HL-60/S4 treated with retinoic acid at 250 ng/mL for 4 days and 3 days (cell line): Measurements from ENCODE around the gene SPPL3.
"Not testable (repeated sequence)": the region's sequence is repeated elsewhere in the genome, so short reads cannot be mapped to it uniquely, and the experiment has no call there.

ENCODE experiments used
- in situ Hi-C: fragments of 300-500 bp; cut with MboI; formaldehyde crosslinking; loops from 2 replicates; pipeline ENCODE4 v1.7.0; 2022; ENCODE audit warnings: low sequenced_read_pairs

The SPPL3 gene

GRCh38 chr12:120754792-120755191 is 149.4 kb downstream of the SPPL3 start:
- in situ Hi-C loops = no loop called here

- in situ Hi-C loops = no loop called here
Measured at GRCh38 chr12:120751389-120751788, 152.8 kb downstream of the SPPL3 start.

GRCh38 chr12:120750806-120751205 is 153.4 kb downstream of the SPPL3 start:
- in situ Hi-C loops = no loop called here

- in situ Hi-C loops = no loop called here
Measured at GRCh38 chr12:120749256-120749655, 154.9 kb downstream of the SPPL3 start.

- in situ Hi-C loops = no loop called here
Measured at GRCh38 chr12:120748242-120748641, 155.9 kb downstream of the SPPL3 start.

GRCh38 chr12:120744922-120745493 is 159.2 kb downstream of the SPPL3 start:
- in situ Hi-C loops = no loop called here

- in situ Hi-C loops = no loop called here
Measured at GRCh38 chr12:120741476-120742421, 162.4 kb downstream of the SPPL3 start.

GRCh38 chr12:120740871-120741270 is 163.3 kb downstream of the SPPL3 start:
- in situ Hi-C loops = no loop called here

- in situ Hi-C loops = no loop called here
Measured at GRCh38 chr12:120739821-120740613, 164.1 kb downstream of the SPPL3 start.

- in situ Hi-C loops = no loop called here
Measured at GRCh38 chr12:120739031-120739762, 165.0 kb downstream of the SPPL3 start.

GRCh38 chr12:120738252-120739030 is 165.7 kb downstream of the SPPL3 start:
- in situ Hi-C loops = no loop called here

GRCh38 chr12:120737557-120738251 is 166.5 kb downstream of the SPPL3 start:
- in situ Hi-C loops = no loop called here

- in situ Hi-C loops = no loop called here
Measured at GRCh38 chr12:120736404-120737331, 167.5 kb downstream of the SPPL3 start.

- in situ Hi-C loops = no loop called here
Measured at GRCh38 chr12:120735181-120735580, 169.0 kb downstream of the SPPL3 start.

- in situ Hi-C loops = no loop called here
Measured at GRCh38 chr12:120734210-120734609, 169.9 kb downstream of the SPPL3 start.

- in situ Hi-C loops = no loop called here
Measured at GRCh38 chr12:120733574-120733973, 170.6 kb downstream of the SPPL3 start.

GRCh38 chr12:120732198-120732597 is 172.0 kb downstream of the SPPL3 start:
- in situ Hi-C loops = not testable (repeated sequence)

- in situ Hi-C loops = no loop called here
Measured at GRCh38 chr12:120726961-120727360, 177.2 kb downstream of the SPPL3 start.

- in situ Hi-C loops = no loop called here
Measured at GRCh38 chr12:120726510-120726793, 177.7 kb downstream of the SPPL3 start.
